OCI-LY1 (cell line): ENCODE results near the gene YDJC.

Experiments
- EZH2 ChIP-seq: fragments of 200-600 bp; sonication (generic), shearing (Covaris generic); IDR thresholded peaks from 2 replicates; pipeline ENCODE4 v1.8.0; 2017; ENCODE audit warnings: borderline replicate concordance, mixed run types, mild to moderate bottlenecking, antibody characterized with exemption, low read length, moderate library complexity, mixed read lengths
- TF ChIP-seq, protein P1 (sequence below): fragments of 200-600 bp; sonication (generic), shearing (Covaris generic); IDR thresholded peaks from 2 replicates; pipeline ENCODE4 v1.5.1; 2017; ENCODE audit warnings: mild to moderate bottlenecking, antibody characterized with exemption, low read length, moderate library complexity, mixed read lengths

DNA sequence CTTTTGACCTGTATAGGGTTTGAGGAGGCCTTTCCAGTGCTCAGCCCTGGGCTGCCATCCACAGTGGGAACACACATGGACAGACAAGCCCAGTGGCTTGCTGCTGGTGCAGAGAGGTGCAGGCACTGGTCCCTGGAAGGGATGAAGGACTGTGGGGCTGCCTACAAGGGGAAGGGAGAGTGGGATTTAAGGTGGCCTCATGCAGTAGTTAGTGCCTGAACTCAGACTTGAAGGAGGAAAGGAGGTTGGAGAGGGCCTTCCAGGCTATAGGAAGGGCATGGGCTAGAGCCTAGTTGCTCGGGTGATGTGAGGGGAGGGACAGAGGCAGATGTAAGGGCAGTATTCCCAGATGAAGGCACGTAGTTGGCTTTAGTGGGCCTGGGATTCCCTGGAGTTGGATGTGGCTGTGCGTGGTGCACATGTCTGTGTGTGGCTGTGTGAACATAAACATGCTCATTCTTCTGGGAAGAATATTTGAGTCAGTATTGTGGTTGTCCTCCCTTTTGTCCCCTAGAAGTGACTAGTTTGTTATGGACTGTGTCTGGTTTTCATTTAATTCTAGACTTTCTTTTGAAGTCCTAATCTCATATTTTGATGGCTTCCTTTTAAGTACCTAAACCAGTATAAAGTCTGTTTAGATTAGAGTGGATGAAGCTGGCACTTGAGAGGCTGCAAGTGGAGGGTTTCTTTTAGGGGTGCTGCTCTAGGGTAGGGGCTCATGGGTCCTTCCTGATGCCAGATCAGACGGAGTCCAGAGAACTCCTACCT lies 18.4 kb downstream of the YDJC start:
- TF ChIP-seq, protein P1, sequence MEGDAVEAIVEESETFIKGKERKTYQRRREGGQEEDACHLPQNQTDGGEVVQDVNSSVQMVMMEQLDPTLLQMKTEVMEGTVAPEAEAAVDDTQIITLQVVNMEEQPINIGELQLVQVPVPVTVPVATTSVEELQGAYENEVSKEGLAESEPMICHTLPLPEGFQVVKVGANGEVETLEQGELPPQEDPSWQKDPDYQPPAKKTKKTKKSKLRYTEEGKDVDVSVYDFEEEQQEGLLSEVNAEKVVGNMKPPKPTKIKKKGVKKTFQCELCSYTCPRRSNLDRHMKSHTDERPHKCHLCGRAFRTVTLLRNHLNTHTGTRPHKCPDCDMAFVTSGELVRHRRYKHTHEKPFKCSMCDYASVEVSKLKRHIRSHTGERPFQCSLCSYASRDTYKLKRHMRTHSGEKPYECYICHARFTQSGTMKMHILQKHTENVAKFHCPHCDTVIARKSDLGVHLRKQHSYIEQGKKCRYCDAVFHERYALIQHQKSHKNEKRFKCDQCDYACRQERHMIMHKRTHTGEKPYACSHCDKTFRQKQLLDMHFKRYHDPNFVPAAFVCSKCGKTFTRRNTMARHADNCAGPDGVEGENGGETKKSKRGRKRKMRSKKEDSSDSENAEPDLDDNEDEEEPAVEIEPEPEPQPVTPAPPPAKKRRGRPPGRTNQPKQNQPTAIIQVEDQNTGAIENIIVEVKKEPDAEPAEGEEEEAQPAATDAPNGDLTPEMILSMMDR = no peak
- TF ChIP-seq EZH2 = no peak
